ENCODE data around the gene LFNG. TPM values are rescaled to one million over a fixed set of nuclear protein-coding genes. Genes with fewer than 3 reads are reported as not detected.

The LFNG gene
- total and polyA plus RNA-seq, 2 of the 13 experiments (the other 11 are each of a cell fraction or from before 2014, with no cell fraction given), result 0.44 to 1.5 TPM

DNA sequence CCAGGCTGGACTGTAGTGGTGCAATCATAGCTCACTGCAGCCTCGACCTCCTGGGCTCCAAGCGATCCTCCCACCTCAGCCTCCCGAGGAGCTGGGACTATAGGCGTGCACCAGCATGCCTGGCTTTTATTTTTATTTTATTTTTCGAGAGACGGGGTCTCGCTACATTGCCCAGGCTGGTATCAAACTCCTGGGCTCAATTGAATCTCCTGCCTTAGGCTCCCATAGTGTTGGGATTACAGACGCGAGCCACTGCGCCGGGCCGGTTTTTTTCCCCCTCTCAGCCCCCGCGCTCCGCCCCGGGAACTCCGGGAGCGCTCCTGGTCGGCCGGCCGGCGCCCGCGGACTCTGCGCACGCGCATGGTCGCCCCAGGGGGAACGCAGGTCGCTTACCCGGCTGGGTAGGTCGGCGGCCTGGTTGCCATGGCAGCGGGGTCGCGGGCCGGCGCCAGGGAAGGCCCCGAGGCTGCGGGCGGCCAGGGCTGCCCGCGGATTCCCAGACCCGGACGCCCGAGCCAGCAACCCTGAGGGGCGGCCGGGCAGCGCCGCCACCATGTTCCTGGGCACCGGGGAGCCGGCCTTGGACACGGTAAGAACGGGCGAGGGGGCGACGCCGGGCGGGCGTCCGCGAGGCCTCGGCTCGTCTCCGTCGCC, 39.2 kb downstream of the LFNG start, which contains the start of gene IQCE (continued):
- TF ChIP-seq ZNF264 (CRISPR knock-in tag; IDR thresholded peaks at IDR 0.05) (no peak), ZFP37 (CRISPR knock-in tag; IDR thresholded peaks at IDR 0.05; ENCODE audit: borderline replicate concordance) (no peak), ZNF275 (CRISPR knock-in tag; IDR thresholded peaks at IDR 0.05; ENCODE audit: borderline replicate concordance) (no peak), ZNF224 (CRISPR knock-in tag; IDR thresholded peaks at IDR 0.05) (no peak), ZNF230 (CRISPR knock-in tag; IDR thresholded peaks at IDR 0.05) (peak; percentile 34; the same call in 1 of the 2 replicates), ZNF263 (CRISPR knock-in tag; IDR thresholded peaks at IDR 0.05) (peak; percentile 68; the same call in 1 of the 2 replicates), GPN1 (CRISPR knock-in tag; IDR thresholded peaks at IDR 0.05; ENCODE audit: borderline replicate concordance) (no peak), KLF16 (CRISPR knock-in tag; IDR thresholded peaks at IDR 0.05) (no peak; a peak in 1 of 4 replicates), MTA1 (CRISPR knock-in tag; IDR thresholded peaks at IDR 0.05; ENCODE audit: borderline replicate concordance) (no peak), NCOA1 (CRISPR knock-in tag; IDR thresholded peaks at IDR 0.05) (no peak), ZNF431 (CRISPR knock-in tag; IDR thresholded peaks at IDR 0.05; ENCODE audit: borderline replicate concordance, low read depth) (no peak), THAP11 (CRISPR knock-in tag; IDR thresholded peaks at IDR 0.05) (peak; percentile 81), ZNF766 (CRISPR knock-in tag; IDR thresholded peaks at IDR 0.05; ENCODE audit: borderline replicate concordance) (0 out of 2 replicates have a peak, but pooled peaks have one; percentile 25), RARG (CRISPR knock-in tag; IDR thresholded peaks at IDR 0.05; ENCODE audit: low read depth) (no peak; the same call in 1 of the 2 replicates), ZNF205 (CRISPR knock-in tag; IDR thresholded peaks at IDR 0.05) (no peak)
- TF ChIP-seq, protein P1, sequence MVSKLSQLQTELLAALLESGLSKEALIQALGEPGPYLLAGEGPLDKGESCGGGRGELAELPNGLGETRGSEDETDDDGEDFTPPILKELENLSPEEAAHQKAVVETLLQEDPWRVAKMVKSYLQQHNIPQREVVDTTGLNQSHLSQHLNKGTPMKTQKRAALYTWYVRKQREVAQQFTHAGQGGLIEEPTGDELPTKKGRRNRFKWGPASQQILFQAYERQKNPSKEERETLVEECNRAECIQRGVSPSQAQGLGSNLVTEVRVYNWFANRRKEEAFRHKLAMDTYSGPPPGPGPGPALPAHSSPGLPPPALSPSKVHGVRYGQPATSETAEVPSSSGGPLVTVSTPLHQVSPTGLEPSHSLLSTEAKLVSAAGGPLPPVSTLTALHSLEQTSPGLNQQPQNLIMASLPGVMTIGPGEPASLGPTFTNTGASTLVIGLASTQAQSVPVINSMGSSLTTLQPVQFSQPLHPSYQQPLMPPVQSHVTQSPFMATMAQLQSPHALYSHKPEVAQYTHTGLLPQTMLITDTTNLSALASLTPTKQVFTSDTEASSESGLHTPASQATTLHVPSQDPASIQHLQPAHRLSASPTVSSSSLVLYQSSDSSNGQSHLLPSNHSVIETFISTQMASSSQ (IDR thresholded peaks at IDR 0.05; ENCODE audit: low read depth), result no peak
- TF ChIP-seq, protein P1 (CRISPR knock-in tag; IDR thresholded peaks at IDR 0.05; ENCODE audit: borderline replicate concordance), result peak; percentile 29; the same call in 1 of the 2 replicates
- TF ChIP-seq, protein P2, sequence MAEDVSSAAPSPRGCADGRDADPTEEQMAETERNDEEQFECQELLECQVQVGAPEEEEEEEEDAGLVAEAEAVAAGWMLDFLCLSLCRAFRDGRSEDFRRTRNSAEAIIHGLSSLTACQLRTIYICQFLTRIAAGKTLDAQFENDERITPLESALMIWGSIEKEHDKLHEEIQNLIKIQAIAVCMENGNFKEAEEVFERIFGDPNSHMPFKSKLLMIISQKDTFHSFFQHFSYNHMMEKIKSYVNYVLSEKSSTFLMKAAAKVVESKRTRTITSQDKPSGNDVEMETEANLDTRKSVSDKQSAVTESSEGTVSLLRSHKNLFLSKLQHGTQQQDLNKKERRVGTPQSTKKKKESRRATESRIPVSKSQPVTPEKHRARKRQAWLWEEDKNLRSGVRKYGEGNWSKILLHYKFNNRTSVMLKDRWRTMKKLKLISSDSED (CRISPR knock-in tag; IDR thresholded peaks at IDR 0.05), result no peak
- TF ChIP-seq, protein P3, sequence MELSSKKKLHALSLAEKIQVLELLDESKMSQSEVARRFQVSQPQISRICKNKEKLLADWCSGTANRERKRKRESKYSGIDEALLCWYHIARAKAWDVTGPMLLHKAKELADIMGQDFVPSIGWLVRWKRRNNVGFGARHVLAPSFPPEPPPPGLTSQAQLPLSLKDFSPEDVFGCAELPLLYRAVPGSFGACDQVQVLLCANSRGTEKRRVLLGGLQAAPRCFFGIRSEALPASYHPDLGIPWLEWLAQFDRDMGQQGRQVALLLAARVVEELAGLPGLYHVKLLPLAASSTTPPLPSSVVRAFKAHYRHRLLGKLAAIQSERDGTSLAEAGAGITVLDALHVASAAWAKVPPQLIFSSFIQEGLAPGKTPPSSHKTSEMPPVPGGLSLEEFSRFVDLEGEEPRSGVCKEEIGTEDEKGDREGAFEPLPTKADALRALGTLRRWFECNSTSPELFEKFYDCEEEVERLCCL (CRISPR knock-in tag; IDR thresholded peaks at IDR 0.05; ENCODE audit: borderline replicate concordance), result no peak
- TF ChIP-seq, protein P4, sequence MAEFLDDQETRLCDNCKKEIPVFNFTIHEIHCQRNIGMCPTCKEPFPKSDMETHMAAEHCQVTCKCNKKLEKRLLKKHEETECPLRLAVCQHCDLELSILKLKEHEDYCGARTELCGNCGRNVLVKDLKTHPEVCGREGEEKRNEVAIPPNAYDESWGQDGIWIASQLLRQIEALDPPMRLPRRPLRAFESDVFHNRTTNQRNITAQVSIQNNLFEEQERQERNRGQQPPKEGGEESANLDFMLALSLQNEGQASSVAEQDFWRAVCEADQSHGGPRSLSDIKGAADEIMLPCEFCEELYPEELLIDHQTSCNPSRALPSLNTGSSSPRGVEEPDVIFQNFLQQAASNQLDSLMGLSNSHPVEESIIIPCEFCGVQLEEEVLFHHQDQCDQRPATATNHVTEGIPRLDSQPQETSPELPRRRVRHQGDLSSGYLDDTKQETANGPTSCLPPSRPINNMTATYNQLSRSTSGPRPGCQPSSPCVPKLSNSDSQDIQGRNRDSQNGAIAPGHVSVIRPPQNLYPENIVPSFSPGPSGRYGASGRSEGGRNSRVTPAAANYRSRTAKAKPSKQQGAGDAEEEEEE (CRISPR knock-in tag; IDR thresholded peaks at IDR 0.05; ENCODE audit: borderline replicate concordance), result no peak

Measured in HepG2 (cell line).